ENCODE measurements around the gene ZDHHC13.
A peak's percentile ranks its signal among the peaks of the same experiment; 100 is the strongest.
"Not testable (repeated sequence)": the region's sequence is repeated elsewhere in the genome, so short reads cannot be mapped to it uniquely, and the experiment has no call there.

Gene ZDHHC13

DNA sequence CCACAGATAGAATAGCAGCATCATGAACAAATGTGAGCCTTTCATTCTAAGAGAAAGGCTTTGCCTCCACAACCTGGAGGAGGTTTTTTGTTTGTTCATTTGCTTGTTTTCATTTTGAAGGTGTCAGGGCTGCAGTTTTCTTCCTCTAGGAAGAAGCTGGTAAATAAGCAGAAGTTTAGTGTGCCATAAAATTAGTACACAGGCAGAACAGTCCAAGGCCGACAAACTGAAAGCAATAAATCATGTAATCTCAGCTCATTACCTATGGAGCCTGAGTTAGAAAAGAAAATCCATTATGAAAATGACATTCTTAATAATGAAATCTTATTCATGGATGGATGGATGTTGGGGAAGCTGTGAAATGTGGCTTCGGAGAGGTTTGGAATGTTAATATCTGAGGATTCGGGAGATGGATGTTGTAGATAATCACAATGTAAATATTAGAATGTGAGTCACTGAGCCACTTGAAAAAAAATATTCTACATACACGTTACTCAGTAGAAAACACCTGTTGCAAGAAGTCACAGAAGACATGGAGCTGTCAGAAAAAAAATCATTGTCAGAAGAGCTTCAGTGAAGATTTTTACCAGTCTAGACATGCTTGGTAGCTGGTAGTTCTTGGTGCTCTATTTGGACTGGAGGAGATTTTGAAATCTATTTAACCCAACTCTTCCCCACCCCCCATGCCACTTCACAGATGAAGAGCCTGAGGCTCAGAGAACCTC, 15.0 kb upstream of the ZDHHC13 start:
- no peak for DNase-seq (ENCODE audit: low spot score)

DNA sequence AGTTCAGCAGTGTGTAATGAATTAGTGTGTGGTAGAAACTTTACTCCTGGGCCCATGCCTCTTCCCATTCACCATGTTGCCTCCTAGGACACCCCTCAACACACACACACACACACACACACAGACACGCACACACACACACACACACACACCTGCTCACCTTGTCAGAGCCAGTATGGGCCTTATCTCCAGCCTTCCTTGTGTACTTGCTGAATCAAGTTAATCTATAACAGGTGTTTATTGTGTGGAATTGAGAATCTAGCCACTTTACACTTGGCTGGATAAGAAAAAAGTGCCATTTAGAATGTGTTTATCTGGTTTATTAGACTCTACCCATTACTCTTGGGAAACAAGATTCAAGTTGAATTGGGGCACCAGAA, 14.5 kb upstream of the ZDHHC13 start:
- no peak for DNase-seq (ENCODE audit: low spot score)

DNA sequence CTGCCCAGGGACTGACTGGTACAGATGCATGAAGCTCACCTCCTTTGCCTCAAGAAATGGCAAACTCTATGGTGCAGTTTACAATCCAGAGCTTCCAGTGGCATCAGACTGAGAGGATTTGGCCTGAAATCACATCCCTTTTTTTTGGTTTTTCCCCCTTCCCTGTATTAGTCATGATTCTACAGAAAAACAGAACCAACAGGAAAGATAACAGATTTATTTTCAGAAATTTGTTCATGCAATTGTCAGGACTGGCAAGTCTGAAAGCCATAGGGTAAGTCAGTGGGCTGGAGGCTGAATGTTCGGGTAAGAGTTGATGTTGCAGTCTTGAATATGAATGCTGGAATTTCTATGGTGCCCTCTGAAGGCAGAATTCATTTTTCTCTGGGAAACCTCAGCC, 12.0 kb upstream of the ZDHHC13 start:
- no peak for DNase-seq (ENCODE audit: low spot score)

- no peak for DNase-seq (ENCODE audit: low spot score)
Measured at GRCh38 chr11:19107125-19107524, 9.8 kb upstream of the ZDHHC13 start.

- DNase-seq (ENCODE audit: low spot score): no peak
Measured at GRCh38 chr11:19110295-19110694, 6.7 kb upstream of the ZDHHC13 start.

DNA sequence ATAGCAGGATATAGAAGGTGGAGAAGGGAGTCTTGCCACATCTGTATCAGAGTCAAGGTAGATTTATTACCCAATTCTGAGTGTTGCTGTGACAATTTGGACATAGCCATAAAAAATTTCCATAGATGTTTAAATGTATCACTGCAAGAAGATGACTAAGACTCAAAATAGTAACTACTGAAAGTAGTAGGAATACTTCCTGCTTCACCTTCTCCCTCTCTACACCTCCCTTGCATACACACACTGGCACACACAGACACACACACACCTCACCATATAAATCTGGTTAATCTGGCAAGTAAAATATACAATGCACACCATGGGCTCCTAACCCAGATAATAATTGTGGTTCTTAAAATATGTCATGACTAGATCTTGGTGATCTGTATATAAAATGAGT, 5.2 kb upstream of the ZDHHC13 start:
- no peak for DNase-seq (ENCODE audit: low spot score)

DNA sequence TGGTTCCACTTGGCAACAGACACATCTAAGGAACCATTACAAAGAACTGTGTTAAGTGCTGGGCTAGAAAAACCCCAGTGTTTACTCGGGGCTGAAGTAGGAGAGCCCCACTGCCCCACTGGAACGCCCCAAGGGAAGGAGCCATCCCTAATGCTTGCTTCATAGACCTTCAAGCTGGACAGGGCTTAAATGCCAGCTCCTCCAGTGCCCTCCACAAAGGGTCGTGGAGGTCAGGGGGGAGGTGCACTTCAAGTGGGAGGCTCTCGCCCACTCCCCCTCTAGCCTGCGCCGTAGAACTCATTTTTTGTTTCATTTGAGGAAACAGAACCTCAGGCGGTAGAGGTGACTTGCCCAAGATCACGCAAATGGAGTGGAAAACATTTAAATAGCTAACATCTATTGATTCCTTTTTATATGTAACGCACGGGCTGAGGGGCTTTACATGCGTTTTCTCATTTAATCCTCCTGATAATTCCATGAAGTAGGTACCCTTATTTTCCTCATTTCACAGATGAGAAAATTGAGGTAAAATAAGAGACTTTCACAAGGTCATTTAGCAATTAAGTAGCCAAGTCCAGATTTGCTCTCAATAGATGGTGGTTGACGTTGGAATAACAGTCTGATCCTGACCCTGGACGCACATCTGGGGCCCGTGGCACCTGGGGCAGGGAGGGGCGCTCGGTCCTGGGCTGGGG, 545 bp upstream of the ZDHHC13 start:
- no peak for DNase-seq (ENCODE audit: low spot score)

- DNase-seq (ENCODE audit: low spot score): no peak
Measured at GRCh38 chr11:19117760-19118097, 761 bp downstream of the ZDHHC13 start.

DNA sequence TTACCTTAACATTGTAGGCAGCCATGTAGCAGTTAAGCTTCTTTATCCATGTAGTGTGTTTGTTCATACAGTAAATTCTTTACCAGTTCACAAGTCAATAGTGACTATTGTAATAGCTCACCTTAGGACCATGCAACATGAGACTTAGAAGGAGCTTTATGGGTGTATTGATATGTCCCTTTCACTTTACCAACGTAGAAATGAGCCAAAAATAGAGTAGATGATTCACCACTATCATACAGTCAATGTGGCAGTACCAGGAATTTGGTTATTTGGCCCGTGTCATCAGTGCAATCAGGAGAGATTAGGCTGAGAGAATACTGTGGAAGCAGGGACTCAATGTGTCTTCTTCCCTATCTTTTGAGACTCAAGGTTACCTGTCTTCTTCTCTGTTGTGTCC, 4.7 kb downstream of the ZDHHC13 start:
- DNase-seq (ENCODE audit: low spot score): no peak

GRCh38 chr11:19122960-19123615, 6.1 kb downstream of the ZDHHC13 start:
- DNase-seq (ENCODE audit: low spot score): no peak

- not testable (repeated sequence) for DNase-seq (ENCODE audit: low spot score)
Measured at GRCh38 chr11:19126562-19127325, 9.8 kb downstream of the ZDHHC13 start.

DNA sequence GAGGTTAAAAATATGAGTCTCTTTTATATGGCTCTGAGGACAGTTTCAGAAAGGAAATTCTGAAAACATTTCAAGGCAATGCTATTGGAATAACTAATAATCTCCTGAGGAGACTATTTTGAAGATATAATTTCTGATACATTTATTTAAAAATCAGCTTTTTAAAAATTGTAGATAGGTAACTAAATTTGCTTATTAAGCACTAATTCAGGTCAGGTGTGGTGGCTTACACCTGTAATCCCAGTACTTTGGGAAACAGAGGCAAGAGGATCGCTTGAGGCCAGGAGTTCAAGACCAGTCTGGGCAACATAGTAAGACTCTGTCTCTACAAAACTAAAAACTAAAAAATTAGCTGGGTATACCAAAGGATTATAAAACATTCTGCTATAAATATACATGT, 17.0 kb downstream of the ZDHHC13 start:
- no peak for DNase-seq (ENCODE audit: low spot score)

- DNase-seq (ENCODE audit: low spot score): not testable (repeated sequence)
Measured at GRCh38 chr11:19136884-19137283, 19.9 kb downstream of the ZDHHC13 start.

DNA sequence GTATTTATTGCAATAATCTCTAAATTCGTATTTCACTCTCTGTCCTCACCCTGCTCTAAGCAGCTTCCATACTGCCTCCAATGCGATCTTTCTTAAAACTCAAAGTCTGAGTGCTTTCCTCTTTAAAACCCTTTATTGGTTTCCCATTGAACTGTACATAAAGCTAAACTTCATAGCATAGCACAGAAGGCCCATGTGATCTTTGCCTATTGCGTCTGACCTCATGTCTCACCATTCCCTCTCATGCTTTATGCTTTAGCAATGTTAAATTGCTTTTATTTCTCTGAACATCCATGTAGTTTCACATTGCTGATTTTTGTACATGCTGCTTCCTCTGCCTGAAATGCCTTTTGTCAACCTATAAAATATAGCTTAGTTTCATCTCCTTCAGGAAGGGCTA, 28.4 kb downstream of the ZDHHC13 start:
- DNase-seq (ENCODE audit: low spot score): no peak

GRCh38 chr11:19156892-19157291, 39.9 kb downstream of the ZDHHC13 start:
- no peak for DNase-seq (ENCODE audit: low spot score)

DNA sequence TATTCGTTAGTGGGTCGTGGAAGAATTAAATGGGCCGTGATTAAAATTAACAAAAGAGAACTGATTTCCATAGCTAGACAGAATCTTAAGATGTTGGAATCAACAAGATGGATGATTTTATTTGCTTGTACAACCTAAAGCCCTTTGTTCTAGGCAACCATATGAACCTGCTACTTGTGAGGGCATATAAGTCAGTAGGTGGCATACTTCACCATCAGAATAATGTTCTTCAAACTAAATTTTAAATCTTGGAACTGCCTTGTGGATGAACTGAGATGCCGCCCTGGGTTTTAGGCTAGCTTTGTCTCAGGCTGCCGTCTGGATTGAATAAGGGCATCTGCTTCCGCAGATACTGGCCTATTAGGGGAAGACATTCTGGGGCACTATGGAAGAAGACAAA, 43.9 kb downstream of the ZDHHC13 start:
- no peak for DNase-seq (ENCODE audit: low spot score)

GRCh38 chr11:19161651-19162050, 44.7 kb downstream of the ZDHHC13 start:
- no peak for DNase-seq (ENCODE audit: low spot score)

DNA sequence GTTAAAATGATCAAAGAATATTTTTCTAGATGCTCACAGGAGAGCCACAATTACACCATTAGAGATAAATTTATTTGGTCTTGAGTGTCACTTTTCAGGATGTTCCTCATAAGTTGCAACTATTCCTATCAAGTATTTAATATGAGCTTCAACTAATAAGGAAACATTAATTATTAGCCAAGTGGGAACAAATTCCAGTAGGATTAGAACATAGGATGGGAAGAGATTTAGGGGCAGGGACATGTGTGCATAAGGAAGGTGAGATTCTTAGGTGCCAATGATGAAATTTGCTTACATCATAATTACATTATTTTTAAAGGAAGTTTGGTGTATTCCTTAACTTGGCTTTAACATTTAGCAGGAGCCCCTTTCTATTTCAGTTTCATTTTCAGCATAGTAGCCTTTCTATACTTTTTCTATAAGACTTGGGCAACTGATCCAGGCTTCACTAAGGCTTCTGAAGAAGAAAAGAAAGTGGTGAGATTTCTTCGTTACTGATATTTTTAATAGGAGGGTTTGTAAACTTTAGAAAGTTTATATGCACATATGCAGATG, 46.1 kb downstream of the ZDHHC13 start:
- no peak for DNase-seq (ENCODE audit: low spot score)

DNA sequence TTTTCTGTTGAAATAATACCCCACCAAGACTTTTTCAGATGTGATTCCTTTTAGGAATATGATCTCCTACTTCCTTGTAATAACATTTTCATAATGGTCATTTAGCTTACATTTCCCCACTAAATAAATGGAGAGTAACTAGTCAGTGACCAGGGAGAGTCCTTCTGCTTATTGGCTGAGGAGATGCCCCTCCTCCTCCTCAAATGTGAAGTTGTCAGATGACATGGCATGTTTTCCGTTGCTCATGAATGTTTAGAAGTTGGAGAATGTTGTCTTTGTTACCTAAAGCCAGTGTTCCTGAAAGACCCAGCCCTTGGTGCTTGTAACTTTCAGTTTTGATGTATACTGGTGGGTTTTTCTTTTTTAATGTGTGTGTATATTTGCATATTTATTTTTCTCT, 46.6 kb downstream of the ZDHHC13 start:
- DNase-seq (ENCODE audit: low spot score): no peak

- no peak for DNase-seq (ENCODE audit: low spot score)
Measured at GRCh38 chr11:19164230-19164855, 47.4 kb downstream of the ZDHHC13 start.

DNA sequence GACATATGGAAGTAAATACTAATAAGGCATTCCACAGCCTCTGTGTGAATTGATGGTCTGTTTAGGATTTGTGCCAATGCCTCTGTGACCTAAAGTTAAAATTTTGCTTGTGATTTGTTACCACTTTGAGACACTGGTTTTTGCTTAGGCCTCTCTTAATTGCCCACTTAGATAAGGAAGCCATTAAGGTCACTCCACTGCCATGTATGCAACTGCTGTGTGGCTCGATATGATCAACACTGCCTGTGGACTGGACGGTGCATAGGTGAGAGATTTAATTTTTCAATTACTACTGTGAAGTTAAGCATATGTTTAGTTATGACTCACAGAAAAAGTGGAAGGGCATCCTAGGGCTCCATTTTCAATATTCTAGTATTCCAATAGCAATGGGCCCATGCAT, 47.9 kb downstream of the ZDHHC13 start:
- no peak for DNase-seq (ENCODE audit: low spot score)

GRCh38 chr11:19168090-19168489, 51.1 kb downstream of the ZDHHC13 start:
- DNase-seq (ENCODE audit: low spot score): peak; percentile 18

All from cerebellar cortex (tissue), 1 donor.